OCI-LY1 (cell line): ENCODE data around the gene TEX261.

ENCODE experiments used
- CTCF ChIP-seq: fragments of 200-600 bp; sonication (generic), shearing (Covaris generic); IDR thresholded peaks from 2 replicates; pipeline ENCODE4 v1.5.1; 2017; ENCODE audit warnings: mild to moderate bottlenecking, antibody characterized with exemption, low read length, moderate library complexity, mixed read lengths
- EZH2 ChIP-seq: fragments of 200-600 bp; sonication (generic), shearing (Covaris generic); IDR thresholded peaks from 2 replicates; pipeline ENCODE4 v1.8.0; 2017; ENCODE audit warnings: borderline replicate concordance, mixed run types, mild to moderate bottlenecking, antibody characterized with exemption, low read length, moderate library complexity, mixed read lengths

- TF ChIP-seq CTCF, result no peak
- no peak for TF ChIP-seq EZH2
Measured at GRCh38 chr2:70941701-70942100, 53.0 kb downstream of the TEX261 start.
